Mesenchymal stem cell (in vitro differentiated cells and primary cell): Measurements from ENCODE around the gene SMARCC1.
A peak's percentile ranks its signal among the peaks of the same experiment; 100 is the strongest.

Experiments
- DNase-seq: peaks from one replicate; pipeline ENCODE4 v3.0.0-alpha.2; 2013
- H2AFZ ChIP-seq: one replicate; pipeline ENCODE4 v1.6.1; 2013; ENCODE audit warnings: low read depth, mild to moderate bottlenecking, control low read depth, inconsistent platforms, low read length, moderate library complexity
- H2AK5ac ChIP-seq: 2 replicates; pipeline ENCODE4 v1.6.1; 2013; ENCODE audit warnings: low read length, moderate library complexity, mild to moderate bottlenecking, inconsistent platforms; ENCODE audit not compliant: severe bottlenecking
- H2BK120ac ChIP-seq: one replicate; pipeline ENCODE4 v1.6.1; 2013; ENCODE audit warnings: low read depth, mild to moderate bottlenecking, inconsistent platforms, low read length, moderate library complexity
- H2BK12ac ChIP-seq, 2 experiments: one replicate each; pipeline ENCODE4 v1.6.1; 2013; ENCODE audit warnings: inconsistent platforms in 2 of 2, low read length in 2 of 2, mild to moderate bottlenecking in 2 of 2, moderate library complexity in 2 of 2, control low read depth in 1 of 2
- H2BK15ac ChIP-seq: one replicate; pipeline ENCODE4 v1.6.1; 2013; ENCODE audit warnings: mild to moderate bottlenecking, low read depth, inconsistent platforms; ENCODE audit not compliant: poor library complexity, severe bottlenecking
- H2BK5ac ChIP-seq: 2 replicates; pipeline ENCODE4 v1.6.1; 2013; ENCODE audit warnings: low read depth, mild to moderate bottlenecking, low read length, control low read depth, inconsistent platforms; ENCODE audit not compliant: poor library complexity, severe bottlenecking
- H3K14ac ChIP-seq, 2 experiments: one replicate each; pipeline ENCODE4 v1.6.1; 2013; ENCODE audit warnings: inconsistent platforms in 2 of 2, low read length in 2 of 2, control low read depth in 1 of 2, mild to moderate bottlenecking in 1 of 2, moderate library complexity in 1 of 2
- H3K18ac ChIP-seq, 2 experiments: one replicate each; pipeline ENCODE4 v1.6.1; 2013; ENCODE audit warnings: inconsistent platforms in 2 of 2, low read length in 2 of 2, control low read depth in 1 of 2, low read depth in 1 of 2, mild to moderate bottlenecking in 1 of 2
- H3K23ac ChIP-seq, 2 experiments: one replicate each; pipeline ENCODE4 v1.6.1; 2013; ENCODE audit warnings: inconsistent platforms in 2 of 2, low read length in 2 of 2, mild to moderate bottlenecking in 2 of 2, moderate library complexity in 2 of 2, control low read depth in 1 of 2
- H3K27ac ChIP-seq: 2 replicates; pipeline ENCODE4 v1.5.1; 2013; ENCODE audit warnings: mild to moderate bottlenecking, moderate library complexity, low read length, control low read depth, inconsistent platforms; ENCODE audit not compliant: poor library complexity, severe bottlenecking
- H3K27me3 ChIP-seq, 2 experiments: 2 replicates each; pipeline versions ENCODE4 v1.6.1 to v1.7.0; 2013; ENCODE audit warnings: low read length in 2 of 2, mild to moderate bottlenecking in 2 of 2, moderate library complexity in 2 of 2, control low read depth in 1 of 2, inconsistent platforms in 1 of 2; ENCODE audit not compliant: control insufficient read depth in 1 of 2, insufficient read depth in 1 of 2
- H3K36me3 ChIP-seq, 2 experiments: 2 replicates each; pipeline versions ENCODE4 v1.6.1 to v1.7.0; 2013; ENCODE audit warnings: low read length in 2 of 2, control low read depth in 1 of 2, inconsistent platforms in 1 of 2, low read depth in 1 of 2, mild to moderate bottlenecking in 1 of 2; ENCODE audit not compliant: insufficient read depth in 2 of 2, control insufficient read depth in 1 of 2
- H3K4ac ChIP-seq, 2 experiments: one replicate each; pipeline ENCODE4 v1.6.1; 2013; ENCODE audit warnings: inconsistent platforms in 2 of 2, low read length in 2 of 2, mild to moderate bottlenecking in 2 of 2, moderate library complexity in 2 of 2, control low read depth in 1 of 2, low read depth in 1 of 2
- H3K4me1 ChIP-seq: 2 replicates; pipeline ENCODE4 v1.6.1; 2013; ENCODE audit warnings: low read depth, low read length, control low read depth; ENCODE audit not compliant: control insufficient read depth, insufficient read depth
- H3K4me2 ChIP-seq: 2 replicates; pipeline ENCODE4 v1.6.1; 2013; ENCODE audit warnings: low read length, mild to moderate bottlenecking, inconsistent platforms; ENCODE audit not compliant: poor library complexity, severe bottlenecking
- H3K4me3 ChIP-seq, 2 experiments: 2 replicates each; pipeline versions ENCODE4 v1.5.1 to v1.7.0; 2013; ENCODE audit warnings: low read length in 2 of 2, mild to moderate bottlenecking in 2 of 2, control low read depth in 1 of 2, low read depth in 1 of 2; ENCODE audit not compliant: insufficient read depth in 1 of 2
- H3K79me1 ChIP-seq: replicated peaks from 2 replicates; pipeline ENCODE4 v1.6.1; 2013; ENCODE audit warnings: mild to moderate bottlenecking, control low read depth, low read length, inconsistent platforms; ENCODE audit not compliant: poor library complexity, severe bottlenecking
- H3K9ac ChIP-seq: 2 replicates; pipeline ENCODE4 v1.7.0; 2013; ENCODE audit warnings: mild to moderate bottlenecking, low read length, moderate library complexity
- H3K9me3 ChIP-seq: 2 replicates; pipeline ENCODE4 v1.7.0; 2013; ENCODE audit warnings: mild to moderate bottlenecking, low read length; ENCODE audit not compliant: control insufficient read depth
- H4K8ac ChIP-seq: one replicate; pipeline ENCODE4 v1.6.1; 2013; ENCODE audit warnings: inconsistent platforms, mild to moderate bottlenecking, low read length, moderate library complexity
- H4K91ac ChIP-seq: one replicate; pipeline ENCODE4 v1.6.1; 2013; ENCODE audit warnings: mild to moderate bottlenecking, low read length, inconsistent platforms
- WGBS: methylation state at CpG from one replicate; pipeline ENCODE4 v1.1.7; 2013; ENCODE audit warnings: mixed read lengths; 5-methylcytosine and 5-hydroxymethylcytosine counted together

Gene SMARCC1

DNA sequence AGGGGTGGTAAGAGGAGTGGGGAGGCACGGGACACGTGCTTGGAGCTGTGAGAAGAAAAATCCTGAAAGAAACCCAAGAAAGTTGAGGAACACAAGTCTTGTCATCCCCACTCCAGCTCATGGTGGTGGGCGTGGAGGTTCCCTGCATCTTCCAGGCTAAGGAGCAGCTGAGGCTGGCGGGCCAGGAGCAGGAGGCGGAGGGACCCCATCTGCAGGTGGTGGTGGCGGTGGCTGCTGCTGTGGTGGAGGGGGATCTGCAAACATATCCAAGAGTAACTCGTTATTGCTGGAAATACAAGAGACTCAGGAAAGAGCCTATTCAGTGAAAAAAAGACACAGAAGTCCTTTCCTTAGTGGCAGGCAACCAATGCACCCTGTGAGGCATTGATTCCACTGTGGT, 193.6 kb downstream of the SMARCC1 start:
- no peak overlapping the region for H3K14ac ChIP-seq
- 90% methylated on average over 7 of the region's 7 CpGs for WGBS
- H3K27ac ChIP-seq: no peak overlapping the region
- H2AK5ac ChIP-seq: no peak overlapping the region
- no peak overlapping the region for H4K91ac ChIP-seq
- H2BK5ac ChIP-seq: no peak overlapping the region
- H3K9me3 ChIP-seq: no peaks in the 10 kb centered on the region
- H4K8ac ChIP-seq: no peak overlapping the region
- no peaks in the 10 kb centered on the region for H3K4me1 ChIP-seq
- peaks cover 14% of the 10 kb centered on the region for H3K79me1 ChIP-seq
- no peak overlapping the region for H3K23ac ChIP-seq
- H2BK15ac ChIP-seq: no peak overlapping the region
- H3K4me2 ChIP-seq: no peak overlapping the region
- no peak overlapping the region for H3K4ac ChIP-seq
- no peak overlapping the region for H3K4me3 ChIP-seq
- H2BK120ac ChIP-seq: no peak overlapping the region
- H2BK12ac ChIP-seq: no peak overlapping the region
- H3K18ac ChIP-seq: no peak overlapping the region
- DNase-seq: no peak
- H3K36me3 ChIP-seq: peaks cover 33 to 71% of the 10 kb centered on the region in 2 experiments
- H2AFZ ChIP-seq: no peak overlapping the region
- H3K27me3 ChIP-seq: no peaks in the 10 kb centered on the region
- H3K9ac ChIP-seq: no peak overlapping the region

DNA sequence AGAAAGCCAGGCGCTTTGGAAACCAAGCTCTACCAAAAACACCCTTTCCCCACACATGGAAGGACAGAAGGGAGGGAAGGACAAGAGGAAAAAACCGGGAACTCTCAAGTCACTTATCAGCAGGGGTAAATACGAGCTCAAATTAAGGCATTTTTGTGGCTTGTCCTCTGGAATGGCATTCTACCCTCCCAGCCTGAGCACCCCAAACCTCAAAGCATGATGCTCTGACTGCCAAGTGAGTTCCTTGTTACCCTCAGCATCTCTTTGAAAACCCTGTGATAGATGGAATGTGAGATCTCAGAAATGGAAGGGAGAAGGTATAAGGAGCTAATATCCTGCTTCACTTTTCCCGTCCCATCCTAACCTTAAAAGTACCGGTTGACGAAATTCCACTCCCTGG, 194.9 kb downstream of the SMARCC1 start:
- Histone ChIP-seq H3K36me3 (peaks cover 30 to 61% of the 10 kb centered on the region in 2 experiments), H3K4me2 (no peak overlapping the region), H3K23ac (no peak overlapping the region), H3K27me3 (no peaks in the 10 kb centered on the region), H2AK5ac (no peak overlapping the region), H3K14ac (no peak overlapping the region), H3K4me1 (no peaks in the 10 kb centered on the region), H2BK15ac (no peak overlapping the region), H3K4me3 (no peak overlapping the region), H2AFZ (no peak overlapping the region), H2BK5ac (no peak overlapping the region), H3K4ac (no peak overlapping the region), H3K27ac (no peak overlapping the region), H3K9me3 (no peaks in the 10 kb centered on the region), H4K8ac (no peak overlapping the region), H3K9ac (no peak overlapping the region), H2BK12ac (no peak overlapping the region), H2BK120ac (no peak overlapping the region), H3K18ac (no peak overlapping the region), H4K91ac (no peak overlapping the region), H3K79me1 (peaks cover 12% of the 10 kb centered on the region)
- WGBS: 88% methylated on average over 6 of the region's 6 CpGs
- no peak for DNase-seq

DNA sequence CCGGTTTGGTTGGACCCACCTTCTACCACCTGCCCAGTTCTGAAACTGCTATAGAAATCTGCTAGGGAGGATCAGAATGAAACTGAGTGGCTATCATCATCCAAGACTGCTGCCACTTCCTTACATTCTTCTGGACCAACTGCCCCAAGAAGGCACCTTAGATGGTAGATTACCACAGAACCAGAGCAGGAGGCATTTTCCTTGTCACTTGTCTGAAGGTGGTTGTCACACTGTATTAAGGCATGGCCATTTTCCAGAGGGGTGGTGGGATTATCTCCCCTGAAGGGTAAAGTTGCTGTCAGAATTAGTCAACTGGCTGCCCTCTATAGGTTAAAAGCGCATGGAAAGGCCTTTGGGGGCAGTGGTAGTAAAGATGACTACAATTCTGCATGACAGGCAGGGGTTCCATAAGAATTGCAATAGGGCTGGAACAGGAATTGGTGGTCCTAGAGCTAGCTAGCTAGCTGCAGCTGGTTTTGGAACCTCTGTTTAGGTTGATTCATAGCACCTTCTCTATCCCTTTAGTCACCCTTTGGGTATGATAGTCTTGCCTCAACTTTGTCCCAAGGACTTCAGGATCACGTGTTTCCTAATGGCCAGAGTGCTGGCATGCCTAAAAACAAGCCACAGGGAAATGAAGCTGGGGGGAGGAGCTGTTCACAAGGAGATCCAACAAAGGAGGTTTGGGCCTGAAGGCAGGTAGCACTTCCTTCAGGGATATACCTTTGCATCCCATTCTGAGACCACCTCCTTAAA, 198.2 kb downstream of the SMARCC1 start:
- Histone ChIP-seq H3K4me3 (no peak overlapping the region), H3K4ac (no peak overlapping the region), H3K27me3 (peaks cover 15 to 25% of the 10 kb centered on the region in 2 experiments), H3K36me3 (peaks cover 21 to 34% of the 10 kb centered on the region in 2 experiments), H3K23ac (no peak overlapping the region), H3K14ac (no peak overlapping the region), H3K4me2 (no peak overlapping the region), H2BK12ac (no peak overlapping the region), H4K91ac (no peak overlapping the region), H3K9me3 (no peaks in the 10 kb centered on the region), H3K9ac (no peak overlapping the region), H4K8ac (no peak overlapping the region), H2BK120ac (no peak overlapping the region), H2AK5ac (no peak overlapping the region), H3K79me1 (no peaks in the 10 kb centered on the region), H2BK15ac (no peak overlapping the region), H3K27ac (no peak overlapping the region), H3K18ac (no peak overlapping the region), H2BK5ac (no peak overlapping the region), H3K4me1 (peaks cover 8% of the 10 kb centered on the region), H2AFZ (no peak overlapping the region)
- 75% methylated on average over 3 of the region's 3 CpGs for WGBS
- DNase-seq: peak; percentile 12

GRCh38 chr3:47581835-47582234, 199.9 kb downstream of the SMARCC1 start:
- Histone ChIP-seq H3K4me3 (no peak overlapping the region), H2AK5ac (no peak overlapping the region), H3K4ac (no peak overlapping the region), H3K79me1 (no peaks in the 10 kb centered on the region), H4K8ac (no peak overlapping the region), H3K4me2 (no peak overlapping the region), H3K27me3 (peaks cover 21 to 34% of the 10 kb centered on the region in 2 experiments), H2BK15ac (no peak overlapping the region), H3K27ac (no peak overlapping the region), H3K9ac (no peak overlapping the region), H3K36me3 (peaks cover 11 to 18% of the 10 kb centered on the region in 2 experiments), H3K18ac (no peak overlapping the region), H3K9me3 (no peaks in the 10 kb centered on the region), H4K91ac (no peak overlapping the region), H3K23ac (no peak overlapping the region), H2AFZ (no peak overlapping the region), H3K4me1 (peaks cover 19% of the 10 kb centered on the region), H2BK5ac (no peak overlapping the region), H2BK12ac (no peak overlapping the region), H3K14ac (no peak overlapping the region), H2BK120ac (no peak overlapping the region)
- 97% methylated on average over 3 of the region's 4 CpGs for WGBS
- DNase-seq: no peak
